Eye (tissue), 1 donor: ENCODE measurements around the gene CRTAP.
"Not testable (repeated sequence)": the region's sequence is repeated elsewhere in the genome, so short reads cannot be mapped to it uniquely, and the experiment has no call there.

Source experiments
- DNase-seq: peaks from one replicate; pipeline ENCODE4 v3.0.0-alpha.2; 2015

The CRTAP gene

GRCh38 chr3:33145221-33145900 lies 31.5 kb downstream of the CRTAP start:
- no peak for DNase-seq

DNA sequence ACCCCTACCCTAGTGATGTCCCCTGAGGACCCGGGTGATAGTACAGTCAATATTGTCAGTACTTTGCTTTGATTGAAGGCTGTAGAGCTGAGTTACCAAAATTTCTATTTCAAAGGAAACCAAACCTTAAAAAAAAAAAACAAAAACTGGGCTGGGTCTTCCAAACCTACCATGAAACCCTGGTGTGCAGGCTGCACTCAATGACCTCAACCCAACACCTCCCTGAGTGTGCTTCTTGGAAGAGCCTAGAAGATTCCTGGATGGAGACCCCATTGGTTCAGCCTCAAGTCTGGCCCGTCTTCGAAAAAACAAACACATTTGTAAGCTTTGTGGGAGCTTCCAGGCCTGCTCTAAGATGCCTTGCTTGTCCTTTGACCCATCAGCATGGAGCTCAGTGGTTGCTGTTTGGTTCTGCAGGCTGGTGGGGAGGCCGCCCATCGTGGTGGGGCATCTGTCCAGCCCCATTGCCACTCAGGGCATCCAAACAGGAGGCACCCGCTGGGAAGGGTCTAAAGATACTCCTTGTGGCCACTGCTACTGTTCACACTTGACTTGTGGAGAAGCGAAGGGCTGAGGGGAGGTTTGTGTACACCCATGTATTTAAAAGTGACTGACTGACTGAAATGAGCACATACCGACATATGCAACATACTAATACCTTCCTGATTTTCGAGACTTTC lies 32.2 kb downstream of the CRTAP start:
- DNase-seq: no peak

DNA sequence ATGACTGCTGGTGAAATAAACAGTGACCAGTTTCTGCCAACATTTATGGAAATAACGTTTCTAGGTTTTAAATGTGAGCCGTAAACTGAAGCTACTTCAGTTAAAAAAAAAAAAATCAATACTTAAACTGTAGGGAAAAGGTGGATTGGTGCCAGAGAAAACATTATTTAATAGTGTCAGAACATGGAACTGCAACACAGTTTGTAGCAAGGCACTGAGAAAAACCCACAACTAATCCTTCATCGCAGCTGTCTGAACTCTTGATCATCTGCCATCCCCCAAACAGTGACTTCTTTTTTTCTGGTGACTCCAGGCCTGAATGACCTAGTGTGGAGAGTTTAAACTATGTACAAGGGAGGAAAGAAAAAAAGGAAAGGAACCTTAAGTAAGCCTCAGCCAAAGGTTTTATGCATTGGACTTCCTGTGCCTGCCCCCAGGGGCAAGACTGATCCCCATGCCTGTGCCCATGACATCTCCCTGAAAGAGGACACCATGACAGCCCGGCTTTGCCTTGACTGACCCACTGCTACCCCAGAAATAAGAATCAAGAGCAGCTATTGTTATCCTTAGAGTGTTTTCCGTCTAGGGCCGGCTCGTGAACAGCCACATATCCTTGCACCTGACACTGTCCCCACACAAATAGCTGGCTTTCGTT lies 33.1 kb downstream of the CRTAP start:
- DNase-seq: peak; percentile 38

DNA sequence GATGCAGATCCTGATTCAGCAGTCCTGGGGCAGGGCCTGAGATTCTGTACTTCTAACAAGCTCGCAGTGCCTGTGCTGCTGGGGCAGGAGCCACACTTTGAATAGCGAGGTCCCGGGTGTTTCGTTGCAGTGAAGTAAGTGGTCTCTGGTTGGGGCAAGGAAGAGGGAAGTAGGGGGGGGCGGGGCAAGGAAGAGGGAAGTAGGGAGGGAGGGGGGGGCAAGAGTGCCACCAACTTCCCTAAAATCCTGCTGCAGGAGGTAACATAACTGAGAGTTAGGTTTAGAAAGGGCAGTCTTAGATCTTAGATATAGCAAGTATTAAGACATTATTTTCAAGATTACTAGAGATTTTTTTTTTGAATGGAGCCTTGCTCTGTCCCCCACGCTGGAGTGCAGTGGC lies 35.5 kb downstream of the CRTAP start:
- no peak for DNase-seq

DNA sequence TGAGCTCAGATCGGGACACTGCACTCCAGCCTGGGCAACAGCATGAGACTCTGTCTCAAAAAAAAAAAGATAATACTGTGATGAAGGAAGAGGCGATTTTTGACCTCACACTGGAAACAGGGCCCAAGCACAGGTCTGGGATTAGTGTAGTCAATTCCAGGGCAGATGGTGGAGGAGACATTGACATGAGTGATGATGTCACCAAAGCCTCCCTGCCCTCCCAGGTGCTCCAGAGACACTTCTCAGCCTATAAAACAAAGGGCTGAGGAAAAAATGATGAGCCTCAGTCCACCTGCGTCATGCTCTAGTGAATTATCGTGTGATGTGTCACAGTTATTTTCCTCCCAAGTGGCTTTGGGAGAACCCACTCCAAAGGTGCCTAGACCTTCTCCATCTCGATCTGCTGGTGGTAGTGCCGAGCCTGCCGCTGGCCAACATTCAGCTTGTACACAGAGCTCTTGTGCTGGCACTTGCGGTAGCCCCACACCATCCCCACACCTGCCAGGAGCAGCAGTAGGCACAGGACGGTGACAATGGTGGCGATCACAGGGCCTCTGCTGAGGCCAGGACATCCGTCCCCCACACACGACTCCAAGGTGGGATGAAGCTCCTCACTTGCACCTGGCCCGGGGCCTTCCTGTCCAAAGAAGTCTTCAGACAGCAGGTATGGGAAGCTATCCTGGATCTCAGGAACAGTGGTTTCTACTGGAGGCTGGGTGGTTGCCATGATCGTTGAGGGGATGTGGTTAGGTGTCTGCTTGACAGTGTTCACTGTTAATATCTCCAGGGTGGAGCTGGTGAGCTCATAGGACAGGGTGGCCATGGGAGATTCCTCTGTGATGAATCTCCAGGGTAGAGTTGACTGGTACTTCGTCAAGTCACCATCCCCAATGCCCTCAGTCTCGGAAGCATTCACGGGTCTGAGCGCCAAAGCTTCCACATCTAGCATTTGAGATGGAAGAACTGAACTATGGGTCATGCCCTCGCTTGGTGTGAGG lies 38.8 kb downstream of the CRTAP start:
- no peak for DNase-seq

DNA sequence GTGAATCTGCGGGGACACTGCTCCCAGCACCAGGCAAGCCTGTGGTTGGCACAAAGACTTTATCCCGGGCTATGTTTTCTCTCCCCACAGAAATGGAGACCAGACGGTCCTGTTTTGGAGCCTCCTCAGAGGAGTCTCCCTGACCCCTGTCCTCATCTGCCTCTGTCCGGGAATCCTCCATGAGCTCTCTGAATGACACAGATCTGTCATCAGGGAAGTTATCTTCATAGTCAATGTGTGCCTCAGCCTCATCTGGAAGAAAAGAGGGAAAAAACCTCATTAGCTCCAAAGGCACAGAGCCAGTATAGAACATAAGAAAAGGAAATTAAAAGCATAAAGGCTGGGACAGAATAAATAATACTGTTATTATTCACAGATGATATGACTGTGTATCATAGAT lies 40.0 kb downstream of the CRTAP start:
- no peak for DNase-seq

DNA sequence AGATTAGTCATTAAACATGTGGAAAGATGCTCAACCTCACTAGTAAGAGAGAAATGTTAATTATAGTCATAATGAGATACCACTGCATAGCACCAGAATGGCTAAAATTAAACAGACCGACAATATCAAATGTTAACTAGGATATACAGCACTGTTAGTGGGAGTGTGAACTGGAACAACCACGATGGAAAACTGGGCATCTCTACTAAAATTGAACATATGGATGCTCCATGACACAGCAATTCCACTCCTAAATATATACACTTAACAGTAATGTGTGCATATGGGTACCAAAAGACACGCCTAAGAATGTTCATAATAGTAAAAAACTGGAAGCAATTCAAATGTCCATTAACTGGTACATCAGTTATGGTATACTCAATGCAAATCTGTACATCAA lies 41.5 kb downstream of the CRTAP start:
- DNase-seq: no peak

DNA sequence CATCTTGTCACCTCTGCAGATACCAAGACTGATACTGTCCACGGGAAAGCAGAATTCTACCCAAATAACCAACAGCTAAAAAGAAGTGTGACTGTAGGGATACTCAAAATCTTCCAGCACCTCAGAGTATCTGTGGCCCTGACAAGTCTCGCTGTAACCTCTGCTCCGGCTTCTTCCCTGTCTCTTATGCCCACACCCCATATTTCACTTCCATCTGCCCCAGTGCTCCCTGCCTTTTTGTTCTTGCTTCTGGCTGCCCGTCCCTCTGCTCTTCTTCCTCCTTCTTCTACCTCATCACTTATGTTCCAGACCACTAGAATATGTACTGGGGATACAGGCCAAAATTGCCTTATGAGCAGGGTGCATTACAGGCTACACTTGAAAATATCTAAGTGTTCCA lies 45.4 kb downstream of the CRTAP start:
- DNase-seq: no peak

DNA sequence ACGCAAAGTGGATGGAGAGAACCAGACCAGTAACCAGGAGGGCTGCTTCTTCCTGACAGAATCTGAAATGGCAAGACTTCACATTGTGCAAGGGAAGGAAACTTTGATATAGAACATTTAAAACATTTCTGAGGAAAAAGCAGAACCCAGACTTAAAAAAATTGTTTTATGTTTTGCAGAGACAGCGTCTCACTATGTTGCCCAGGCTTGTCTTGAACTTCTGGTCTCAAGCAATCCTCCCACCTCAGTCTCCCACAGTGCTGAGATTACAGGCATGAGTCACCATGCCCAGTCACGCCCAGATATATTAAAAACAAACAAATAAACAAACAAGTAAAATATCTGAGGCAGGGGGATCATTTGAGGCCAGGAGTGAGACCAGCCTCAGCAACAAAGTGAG lies 46.2 kb downstream of the CRTAP start:
- no peak for DNase-seq

DNA sequence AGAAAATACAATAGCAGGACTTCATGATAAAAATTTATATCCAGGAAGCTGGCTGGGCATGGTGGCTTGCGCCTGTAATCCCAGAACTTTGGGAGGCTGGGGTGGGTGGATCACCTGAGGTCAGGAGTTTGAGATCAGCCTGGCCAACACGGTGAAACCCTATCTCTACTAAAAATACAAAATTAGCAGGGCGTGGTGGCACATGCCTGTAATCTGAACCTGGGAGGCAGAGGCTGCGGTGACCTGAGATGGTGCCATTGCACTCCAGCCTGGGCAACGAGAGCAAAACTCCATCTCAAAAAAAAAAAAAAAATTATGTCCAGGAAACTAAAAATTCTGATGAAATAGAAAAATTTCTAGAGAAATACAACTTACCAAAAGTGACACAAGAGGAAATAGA lies 48.8 kb downstream of the CRTAP start:
- not testable (repeated sequence) for DNase-seq

DNA sequence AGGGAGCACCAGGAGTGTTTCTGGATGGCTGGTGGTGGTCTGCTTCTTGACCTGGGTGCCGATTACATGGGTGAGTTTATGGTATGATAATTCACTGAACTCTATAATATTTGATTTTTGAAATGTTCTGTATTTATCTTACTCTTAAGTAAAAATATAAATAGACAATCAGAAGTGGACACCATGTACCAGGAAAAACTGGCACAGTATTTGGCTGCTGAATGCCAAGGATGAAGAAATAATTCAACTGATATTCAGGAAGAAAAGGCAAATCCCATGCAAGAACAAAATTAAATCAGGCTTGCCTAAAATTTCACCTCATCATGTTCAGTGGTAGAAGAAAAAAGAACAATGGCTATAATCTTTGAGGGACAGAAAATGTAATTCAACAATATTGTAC lies 51.6 kb downstream of the CRTAP start:
- no peak for DNase-seq

DNA sequence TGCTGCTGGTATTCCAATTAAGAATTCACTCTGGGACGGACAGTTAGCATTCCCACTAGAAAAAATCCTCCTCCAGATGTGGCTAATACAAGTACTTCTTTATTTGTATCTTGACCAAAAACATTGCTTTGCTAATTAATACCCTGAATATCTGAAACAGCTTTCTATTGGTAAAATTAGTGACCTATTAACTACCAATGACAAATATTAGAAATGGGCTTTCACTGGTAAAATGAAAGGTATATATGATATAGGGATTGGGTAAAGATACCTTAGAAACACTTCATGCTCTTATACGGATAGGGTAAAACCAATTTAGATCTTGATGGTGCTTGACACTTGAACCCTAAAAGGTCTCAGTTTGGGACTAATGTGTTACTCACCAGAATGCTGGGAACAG lies 52.3 kb downstream of the CRTAP start:
- DNase-seq: no peak

DNA sequence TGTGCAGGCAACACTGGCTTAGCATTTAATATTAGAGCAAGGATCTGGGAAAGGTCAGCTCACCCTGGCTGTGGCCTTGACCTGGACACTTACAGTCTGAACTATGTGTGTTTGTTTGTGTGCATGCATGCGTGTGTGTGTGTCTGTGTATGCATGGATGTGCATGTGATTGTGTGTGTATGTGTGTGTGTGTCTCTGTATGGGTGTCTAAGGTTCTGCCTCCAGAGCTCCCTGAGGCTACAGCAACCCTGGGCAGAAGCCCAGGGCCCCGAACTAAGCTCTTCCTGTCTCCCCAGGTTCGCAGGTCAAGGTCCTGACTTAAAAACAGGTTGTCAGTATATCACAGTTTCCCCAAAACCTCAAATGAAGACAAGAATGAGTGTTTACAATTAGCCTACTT lies 53.5 kb downstream of the CRTAP start:
- DNase-seq: no peak

- DNase-seq: no peak
These were observed 54.0 kb downstream of the CRTAP start for GRCh38 chr3:33167716-33168336.

- DNase-seq: no peak
These were observed 56.7 kb downstream of the CRTAP start for GRCh38 chr3:33170531-33170930.

GRCh38 chr3:33171580-33171979 lies 57.8 kb downstream of the CRTAP start:
- no peak for DNase-seq

GRCh38 chr3:33173103-33173502 lies 59.3 kb downstream of the CRTAP start:
- DNase-seq: no peak

DNA sequence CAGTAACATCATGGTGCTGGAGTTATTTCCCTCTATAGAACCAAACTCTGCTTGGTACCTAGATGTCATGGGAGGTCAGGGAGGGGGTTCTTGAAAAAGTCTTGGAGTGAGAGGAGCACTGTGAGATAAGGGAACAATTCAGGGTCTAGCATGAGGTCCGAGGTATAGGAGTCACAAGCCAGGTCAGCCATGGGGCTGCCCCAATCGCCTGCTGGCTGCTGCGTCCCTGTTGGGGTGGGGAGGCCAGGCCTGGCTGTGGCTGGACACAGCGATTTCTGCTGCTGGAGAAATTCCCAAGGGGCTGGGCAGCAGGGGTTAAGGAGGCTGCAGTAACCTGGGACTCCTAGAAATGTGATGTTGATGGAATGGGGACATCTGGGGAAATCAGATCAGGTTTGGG lies 59.9 kb downstream of the CRTAP start:
- no peak for DNase-seq

DNA sequence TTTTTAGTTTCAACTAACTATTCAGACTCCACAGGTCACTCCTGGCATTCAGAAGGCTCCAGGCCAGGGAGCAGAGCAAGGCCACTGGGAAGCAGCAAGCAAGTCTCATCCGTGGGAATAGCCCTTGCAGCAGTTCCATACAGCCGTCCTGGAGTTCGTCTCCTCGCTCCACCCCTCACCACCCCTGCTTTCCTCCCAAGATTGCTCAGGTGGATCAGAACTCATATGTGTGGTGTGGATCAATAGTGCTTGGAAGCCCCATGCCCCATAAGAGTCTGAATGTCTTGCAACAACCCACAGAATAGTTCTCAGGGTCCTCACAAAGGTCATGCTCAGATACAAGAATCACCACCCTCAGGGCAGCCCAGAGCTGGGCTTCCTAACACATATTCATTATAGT lies 60.3 kb downstream of the CRTAP start:
- no peak for DNase-seq

- no peak for DNase-seq
These were observed 61.0 kb downstream of the CRTAP start for GRCh38 chr3:33174711-33175414.

DNA sequence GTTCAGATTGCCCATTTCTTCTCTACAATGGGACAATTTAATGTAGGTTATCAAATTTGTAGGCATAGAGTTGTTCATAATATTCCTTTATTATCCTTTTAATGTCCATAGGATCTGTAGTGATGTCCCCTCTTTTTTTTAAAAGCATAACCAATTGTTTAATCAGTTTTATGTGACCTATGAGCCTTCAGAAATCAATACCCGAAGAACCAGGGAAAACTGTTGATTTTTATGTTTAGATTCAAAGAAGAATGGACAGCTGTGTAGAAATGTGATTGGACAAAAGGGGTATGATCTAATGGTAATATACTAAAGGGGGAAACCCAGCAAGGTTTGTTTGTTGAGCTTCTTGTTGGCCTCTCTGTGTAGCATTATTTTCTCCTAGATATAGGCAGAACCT lies 65.3 kb downstream of the CRTAP start:
- DNase-seq: no peak

DNA sequence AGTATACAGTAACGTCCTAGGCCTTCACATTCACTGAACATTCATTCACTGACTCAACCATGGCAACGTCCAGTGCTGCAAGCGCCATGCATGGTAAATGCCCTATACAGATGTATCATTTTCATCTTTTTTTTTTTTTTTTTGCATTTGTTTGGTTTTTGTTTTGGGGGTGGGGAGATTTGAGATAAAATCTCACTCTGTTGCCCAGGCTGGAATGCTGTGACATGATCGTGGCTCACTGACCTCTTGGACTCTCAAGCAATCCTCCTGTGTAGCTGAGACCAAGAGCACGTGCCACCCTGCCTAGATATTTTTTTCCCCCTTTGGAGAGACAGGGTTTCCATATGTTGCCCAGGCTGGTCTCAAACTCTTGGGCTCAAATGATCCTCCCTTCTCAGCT lies 67.4 kb downstream of the CRTAP start:
- DNase-seq: no peak
